GM19023 (cell line): ENCODE results near the gene SLPI.

Experiments
- ATAC-seq: cut with Tn5 transposase; IDR thresholded peaks from one replicate; pipeline ENCODE4 v1.9.1; 2021; ENCODE audit warnings: mild to moderate bottlenecking, moderate library complexity; ENCODE audit not compliant: unreplicated experiment

The SLPI gene

GRCh38 chr20:45218636-45219035 lies 35.7 kb downstream of the SLPI start:
- no peak for ATAC-seq

- no peak for ATAC-seq
These were observed 36.2 kb downstream of the SLPI start for GRCh38 chr20:45218124-45218523.

GRCh38 chr20:45212836-45213235 lies 41.5 kb downstream of the SLPI start:
- ATAC-seq = no peak

- ATAC-seq = no peak
These were observed 42.5 kb downstream of the SLPI start for GRCh38 chr20:45211569-45212474.

- ATAC-seq = no peak
These were observed 44.4 kb downstream of the SLPI start for GRCh38 chr20:45209924-45210323.

GRCh38 chr20:45206725-45207124 lies 47.6 kb downstream of the SLPI start, which contains the start of gene SEMG1:
TSS of gene SEMG1 (plus strand) at chr20:45207033. CDS start at chr20:45207054, 21 bp downstream.
- ATAC-seq = no peak
